Measurements from ENCODE around the gene FBN3.

GRCh38 chr19:8088752-8089663, 60.4 kb downstream of the FBN3 start:
- TF ChIP-seq POLR2A (IDR thresholded peaks at IDR 0.05; ENCODE audit: low read depth, low read length) (no peak), POLR2AphosphoS5 (IDR thresholded peaks at IDR 0.05; ENCODE audit: low read depth, low read length) (no peak), TAF1 (IDR thresholded peaks at IDR 0.05; ENCODE audit: low read depth, low read length) (no peak), POU2F2 (IDR thresholded peaks at IDR 0.05; ENCODE audit: low read depth, low read length) (no peak)

All from GM12891 (cell line).